Natural killer cell (primary cell): ENCODE measurements around the gene TES. TPM values are rescaled to one million over a fixed set of nuclear protein-coding genes. Genes with fewer than 3 reads are reported as not detected.
"Not testable (repeated sequence)": the region's sequence is repeated elsewhere in the genome, so short reads cannot be mapped to it uniquely, and the experiment has no call there.

Source experiments
- ATAC-seq, 3 donors: fragments of 150-1000 bp in 2 of 3; fragments of 200-7000 bp in 1 of 3; cut with Tn5 transposase; 1 replicate in 1 of 3; 2 replicates in 2 of 3; pipeline ENCODE4 v1.10.0; 2021; ENCODE audit warnings: mild to moderate bottlenecking in 2 of 3, moderate library complexity in 2 of 3
- DNase-seq, 2 donors: peaks; one replicate each; pipeline versions ENCODE4 v3.0.0 to v3.0.0-alpha.2; 2013 to 2021; ENCODE audit warnings: mixed read lengths in 1 of 2
- H3K27ac ChIP-seq: one replicate; pipeline ENCODE4 v1.5.1; 2013; ENCODE audit warnings: mild to moderate bottlenecking, low read length
- H3K27me3 ChIP-seq: one replicate; pipeline ENCODE4 v1.6.1; 2013; ENCODE audit warnings: low read length; ENCODE audit not compliant: control insufficient read depth, insufficient read depth
- H3K36me3 ChIP-seq: one replicate; pipeline ENCODE4 v1.6.1; 2013; ENCODE audit warnings: low read length; ENCODE audit not compliant: control insufficient read depth, insufficient read depth
- H3K4me1 ChIP-seq: one replicate; pipeline ENCODE4 v1.6.1; 2013; ENCODE audit warnings: low read length; ENCODE audit not compliant: control insufficient read depth, insufficient read depth
- H3K4me3 ChIP-seq: one replicate; pipeline ENCODE4 v1.5.1; 2013; ENCODE audit warnings: low read length
- H3K9me3 ChIP-seq: one replicate; pipeline ENCODE4 v1.6.1; 2013; ENCODE audit warnings: low read length; ENCODE audit not compliant: control insufficient read depth, insufficient read depth
- H3K27ac Mint-ChIP-seq, 2 donors: one replicate each; pipeline ENCODE4 v1.8.0; 2022; ENCODE audit warnings: mild to moderate bottlenecking in 2 of 2, mixed read lengths in 2 of 2, moderate library complexity in 1 of 2
- H3K27me3 Mint-ChIP-seq, 2 donors: one replicate each; pipeline ENCODE4 v1.8.0; 2022; ENCODE audit warnings: low read depth in 2 of 2, mixed read lengths in 2 of 2
- H3K36me3 Mint-ChIP-seq: one replicate; pipeline ENCODE4 v1.8.0; 2022; ENCODE audit warnings: mixed read lengths
- H3K4me1 Mint-ChIP-seq, 2 donors: one replicate each; pipeline ENCODE4 v1.8.0; 2022; ENCODE audit warnings: mixed read lengths in 2 of 2
- H3K4me3 Mint-ChIP-seq: one replicate; pipeline ENCODE4 v1.8.0; 2022; ENCODE audit warnings: mild to moderate bottlenecking, moderate library complexity, mixed read lengths
- H3K9me3 Mint-ChIP-seq, 2 donors: one replicate each; pipeline ENCODE4 v1.8.0; 2022; ENCODE audit warnings: mixed read lengths in 2 of 2
- CTCF ChIP-seq: fragments of 200-600 bp; IDR thresholded peaks from one replicate; pipeline ENCODE4 v1.8.0; 2022; ENCODE audit warnings: antibody characterized with exemption
- WGBS: methylation state at CpG from one replicate; pipeline ENCODE4 v1.1.7; 2013; ENCODE audit warnings: missing lambda C conversion rate; ENCODE audit not compliant: insufficient coverage; 5-methylcytosine and 5-hydroxymethylcytosine counted together
- intact Hi-C: fragments of 100-400 bp; cut with micrococcal nuclease; formaldehyde crosslinking; loops from one replicate; pipeline ENCODE4 v1.14.2; 2022
- total RNA-seq, 4 donors: library from RNA; stranded (reverse); fragments of 120-200 nt in 1 of 4; gene quantifications; one replicate each; pipeline versions ENCODE4 v1.2.3 to v1.2.4, GENCODE V29; 2013 to 2022

Gene TES
- total RNA-seq, 3 donors from 2014 or later (not counting 1 experiment from before 2014, with no cell fraction given) = 220 to 269 (median 227) TPM

- H3K9me3 ChIP-seq = no peaks in the 10 kb centered on the region
- H3K4me3 Mint-ChIP-seq = peak overlapping the region; percentile 11
- no peaks in the 10 kb centered on the region for H3K9me3 Mint-ChIP-seq
- no peak for DNase-seq
- H3K36me3 Mint-ChIP-seq = no peaks in the 10 kb centered on the region
- H3K4me1 Mint-ChIP-seq = peaks cover 61 to 62% of the 10 kb centered on the region in 2 donors
- intact Hi-C loops = no loop called here
- peak overlapping the region; percentile 25 to 93 for H3K27ac Mint-ChIP-seq
- no peak overlapping the region for H3K4me3 ChIP-seq
- no peaks in the 10 kb centered on the region for H3K27me3 ChIP-seq
- 53% methylated on average over 1 of the region's 4 CpGs for WGBS
- no peak overlapping the region for H3K27ac ChIP-seq
- no peaks in the 10 kb centered on the region for H3K27me3 Mint-ChIP-seq
- no peak for TF ChIP-seq CTCF
- ATAC-seq = no peak
- peaks cover 5% of the 10 kb centered on the region for H3K4me1 ChIP-seq
- H3K36me3 ChIP-seq = peaks cover 41% of the 10 kb centered on the region
These were observed 29.8 kb downstream of the TES start for GRCh38 chr7:116240024-116240668.

- DNase-seq (no peak), ATAC-seq (no peak)
- H3K36me3 ChIP-seq = peaks cover 43% of the 10 kb centered on the region
- Mint-ChIP-seq H3K27ac (peak overlapping the region; percentile 52 to 93), H3K4me3 (no peak overlapping the region), H3K27me3 (no peaks in the 10 kb centered on the region), H3K9me3 (no peaks in the 10 kb centered on the region), H3K36me3 (no peaks in the 10 kb centered on the region), H3K4me1 (peaks cover 63 to 64% of the 10 kb centered on the region in 2 donors)
- no peak overlapping the region for H3K4me3 ChIP-seq
- intact Hi-C loops = no loop called here
- H3K27me3 ChIP-seq = no peaks in the 10 kb centered on the region
- H3K4me1 ChIP-seq = peaks cover 5% of the 10 kb centered on the region
- TF ChIP-seq CTCF = no peak
- H3K27ac ChIP-seq = no peak overlapping the region
- no peaks in the 10 kb centered on the region for H3K9me3 ChIP-seq
These were observed 31.0 kb downstream of the TES start for GRCh38 chr7:116241291-116241690.

GRCh38 chr7:116242178-116242577 is 31.8 kb downstream of the TES start:
- TF ChIP-seq CTCF = no peak
- Mint-ChIP-seq H3K27ac (peak overlapping the region in 1 of 2 donors; percentile 93), H3K9me3 (no peaks in the 10 kb centered on the region), H3K4me3 (no peak overlapping the region), H3K36me3 (no peaks in the 10 kb centered on the region), H3K4me1 (peaks cover 67 to 68% of the 10 kb centered on the region in 2 donors), H3K27me3 (no peaks in the 10 kb centered on the region)
- Histone ChIP-seq H3K27ac (no peak overlapping the region), H3K4me1 (peaks cover 5% of the 10 kb centered on the region), H3K27me3 (no peaks in the 10 kb centered on the region), H3K36me3 (peaks cover 37% of the 10 kb centered on the region), H3K9me3 (no peaks in the 10 kb centered on the region), H3K4me3 (no peak overlapping the region)
- WGBS = no CpG with 5 or more reads among the region's 1 CpG
- DNase-seq (no peak), ATAC-seq (no peak)
- intact Hi-C loops = no loop called here

- peaks cover 63 to 64% of the 10 kb centered on the region in 2 donors for H3K4me1 Mint-ChIP-seq
- ATAC-seq (no peak), DNase-seq (no peak)
- no peaks in the 10 kb centered on the region for H3K27me3 Mint-ChIP-seq
- Histone ChIP-seq H3K9me3 (no peaks in the 10 kb centered on the region), H3K27ac (no peak overlapping the region), H3K4me1 (peaks cover 5% of the 10 kb centered on the region), H3K36me3 (peaks cover 34% of the 10 kb centered on the region), H3K27me3 (no peaks in the 10 kb centered on the region), H3K4me3 (no peak overlapping the region)
- intact Hi-C loops = no loop called here
- H3K4me3 Mint-ChIP-seq = no peak overlapping the region
- no peaks in the 10 kb centered on the region for H3K9me3 Mint-ChIP-seq
- no peak for TF ChIP-seq CTCF
- H3K36me3 Mint-ChIP-seq = no peaks in the 10 kb centered on the region
- peak overlapping the region; percentile 24 to 50 for H3K27ac Mint-ChIP-seq
These were observed 32.4 kb downstream of the TES start for GRCh38 chr7:116242759-116243158.

- H3K27ac ChIP-seq, H3K4me1 ChIP-seq, ATAC-seq, H3K4me3 Mint-ChIP-seq, DNase-seq, intact Hi-C loops, H3K27me3 ChIP-seq, H3K9me3 ChIP-seq, H3K27me3 Mint-ChIP-seq, H3K4me3 ChIP-seq, H3K36me3 Mint-ChIP-seq, H3K9me3 Mint-ChIP-seq: not testable (repeated sequence)
- H3K27ac Mint-ChIP-seq = peak overlapping the region; percentile 61 to 66
- peaks cover 32% of the 10 kb centered on the region for H3K36me3 ChIP-seq
- peaks cover 58 to 59% of the 10 kb centered on the region in 2 donors for H3K4me1 Mint-ChIP-seq
- WGBS = 100% methylated on average over 5 of the region's 5 CpGs
These were observed 34.5 kb downstream of the TES start for GRCh38 chr7:116244803-116245202.
